Measurements from ENCODE around the gene ULK4. TPM values are rescaled to one million over a fixed set of nuclear protein-coding genes. Genes with fewer than 3 reads are reported as not detected.

ULK4 gene
- total RNA-seq, 1 donor from 2014 or later = 10.2 TPM

DNA sequence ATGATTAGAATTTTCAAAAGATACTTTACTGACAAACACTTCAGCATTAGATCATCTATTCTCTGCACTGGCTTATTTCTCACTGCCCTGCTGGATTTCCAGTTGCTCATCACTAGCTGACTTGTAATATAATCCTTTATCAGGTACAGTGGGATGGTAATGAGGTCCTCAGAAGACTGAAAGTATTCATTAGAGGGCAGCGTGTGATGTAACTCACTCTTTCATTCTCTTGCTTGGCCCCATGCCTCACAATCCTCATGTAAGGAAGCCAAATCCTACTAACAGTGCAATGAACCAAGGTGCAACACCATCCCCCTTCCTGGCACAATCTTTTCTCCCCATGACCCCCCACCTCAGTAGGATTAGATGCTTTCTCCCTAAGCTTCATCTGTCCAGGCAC is 472.7 kb downstream of the ULK4 start:
- Mint-ChIP-seq H3K9me3 (ENCODE audit: unreplicated experiment) (no peaks in the 10 kb centered on the region), H3K4me1 (ENCODE audit: unreplicated experiment) (peaks cover 2% of the 10 kb centered on the region), H3K27ac (ENCODE audit: unreplicated experiment) (no peak overlapping the region), H3K36me3 (ENCODE audit: low read depth, unreplicated experiment) (no peaks in the 10 kb centered on the region), H3K27me3 (ENCODE audit: unreplicated experiment) (no peaks in the 10 kb centered on the region), H3K4me3 (ENCODE audit: unreplicated experiment) (no peak overlapping the region)
- TF ChIP-seq, protein P1, sequence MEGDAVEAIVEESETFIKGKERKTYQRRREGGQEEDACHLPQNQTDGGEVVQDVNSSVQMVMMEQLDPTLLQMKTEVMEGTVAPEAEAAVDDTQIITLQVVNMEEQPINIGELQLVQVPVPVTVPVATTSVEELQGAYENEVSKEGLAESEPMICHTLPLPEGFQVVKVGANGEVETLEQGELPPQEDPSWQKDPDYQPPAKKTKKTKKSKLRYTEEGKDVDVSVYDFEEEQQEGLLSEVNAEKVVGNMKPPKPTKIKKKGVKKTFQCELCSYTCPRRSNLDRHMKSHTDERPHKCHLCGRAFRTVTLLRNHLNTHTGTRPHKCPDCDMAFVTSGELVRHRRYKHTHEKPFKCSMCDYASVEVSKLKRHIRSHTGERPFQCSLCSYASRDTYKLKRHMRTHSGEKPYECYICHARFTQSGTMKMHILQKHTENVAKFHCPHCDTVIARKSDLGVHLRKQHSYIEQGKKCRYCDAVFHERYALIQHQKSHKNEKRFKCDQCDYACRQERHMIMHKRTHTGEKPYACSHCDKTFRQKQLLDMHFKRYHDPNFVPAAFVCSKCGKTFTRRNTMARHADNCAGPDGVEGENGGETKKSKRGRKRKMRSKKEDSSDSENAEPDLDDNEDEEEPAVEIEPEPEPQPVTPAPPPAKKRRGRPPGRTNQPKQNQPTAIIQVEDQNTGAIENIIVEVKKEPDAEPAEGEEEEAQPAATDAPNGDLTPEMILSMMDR (IDR thresholded peaks at IDR 0.05; ENCODE audit: unreplicated experiment) = no peak
- DNase-seq (ENCODE audit: low spot score) = no peak

GRCh38 chr3:41488501-41488900 is 473.4 kb downstream of the ULK4 start:
- H3K9me3 Mint-ChIP-seq (ENCODE audit: unreplicated experiment) = no peaks in the 10 kb centered on the region
- H3K36me3 Mint-ChIP-seq (ENCODE audit: low read depth, unreplicated experiment) = no peaks in the 10 kb centered on the region

DNA sequence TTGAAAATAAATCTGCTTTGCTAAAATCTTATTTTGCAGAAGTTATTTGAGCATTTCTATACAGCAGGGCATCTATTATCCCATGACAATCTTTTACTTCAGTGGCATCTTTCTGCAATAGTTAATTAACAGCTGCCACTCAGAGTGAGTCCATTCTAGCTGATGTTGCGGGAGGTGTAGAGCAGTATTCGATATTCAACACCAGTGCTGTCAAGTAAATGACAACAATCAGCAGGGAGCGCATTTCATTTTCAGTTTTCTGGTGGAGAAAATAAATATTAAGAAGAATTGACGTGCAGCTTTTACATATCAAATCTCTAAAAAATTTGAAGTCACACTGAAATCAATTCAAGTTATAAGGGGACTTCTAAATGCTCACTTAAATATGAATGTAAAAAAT is 476.4 kb downstream of the ULK4 start:
- Mint-ChIP-seq H3K4me3 (ENCODE audit: unreplicated experiment) (no peak overlapping the region), H3K27me3 (ENCODE audit: unreplicated experiment) (peaks cover 1% of the 10 kb centered on the region), H3K36me3 (ENCODE audit: low read depth, unreplicated experiment) (no peaks in the 10 kb centered on the region), H3K9me3 (ENCODE audit: unreplicated experiment) (no peaks in the 10 kb centered on the region), H3K4me1 (ENCODE audit: unreplicated experiment) (peaks cover 2% of the 10 kb centered on the region), H3K27ac (ENCODE audit: unreplicated experiment) (no peak overlapping the region)
- TF ChIP-seq, protein P1 (IDR thresholded peaks at IDR 0.05; ENCODE audit: unreplicated experiment) = no peak
- no peak for DNase-seq (ENCODE audit: low spot score)

More at GRCh38 chr3:41488501-41488900, 473.4 kb downstream of the ULK4 start:
- no peak overlapping the region for H3K27ac Mint-ChIP-seq (ENCODE audit: unreplicated experiment)
- DNase-seq (ENCODE audit: low spot score) = no peak
- TF ChIP-seq, protein P1 (IDR thresholded peaks at IDR 0.05; ENCODE audit: unreplicated experiment) = no peak
- H3K4me1 Mint-ChIP-seq (ENCODE audit: unreplicated experiment) = peaks cover 2% of the 10 kb centered on the region
- H3K27me3 Mint-ChIP-seq (ENCODE audit: unreplicated experiment) = peaks cover 1% of the 10 kb centered on the region
- H3K4me3 Mint-ChIP-seq (ENCODE audit: unreplicated experiment) = no peak overlapping the region

- no peak for DNase-seq (ENCODE audit: low spot score)
- Mint-ChIP-seq H3K9me3 (ENCODE audit: unreplicated experiment) (no peaks in the 10 kb centered on the region), H3K36me3 (ENCODE audit: low read depth, unreplicated experiment) (no peaks in the 10 kb centered on the region), H3K4me3 (ENCODE audit: unreplicated experiment) (no peak overlapping the region), H3K4me1 (ENCODE audit: unreplicated experiment) (peaks cover 2% of the 10 kb centered on the region), H3K27ac (ENCODE audit: unreplicated experiment) (no peak overlapping the region), H3K27me3 (ENCODE audit: unreplicated experiment) (peaks cover 1% of the 10 kb centered on the region)
- TF ChIP-seq, protein P1 (IDR thresholded peaks at IDR 0.05; ENCODE audit: unreplicated experiment) = no peak
Measured at GRCh38 chr3:41482134-41482533, 479.8 kb downstream of the ULK4 start.

DNA sequence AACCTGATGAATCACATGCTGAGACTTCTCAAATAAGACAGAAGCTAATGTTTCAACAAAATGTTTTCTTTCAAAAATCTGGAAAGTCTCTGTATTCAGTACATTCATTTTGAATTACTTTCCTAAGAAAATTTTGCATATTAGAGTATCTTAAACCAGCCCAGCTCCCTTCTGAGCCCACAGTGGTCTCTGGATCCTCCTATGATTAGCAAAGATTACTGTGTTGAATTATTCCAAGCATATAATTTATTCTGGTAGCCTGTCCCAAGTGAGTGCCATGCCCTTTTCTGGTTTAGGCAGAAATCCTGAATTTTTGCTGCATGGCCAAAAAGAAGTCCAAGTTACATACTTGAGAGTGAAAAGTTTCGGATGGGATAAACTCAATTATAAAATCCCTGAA is 483.6 kb downstream of the ULK4 start:
- Mint-ChIP-seq H3K9me3 (ENCODE audit: unreplicated experiment) (no peaks in the 10 kb centered on the region), H3K4me3 (ENCODE audit: unreplicated experiment) (no peak overlapping the region), H3K27ac (ENCODE audit: unreplicated experiment) (no peak overlapping the region), H3K36me3 (ENCODE audit: low read depth, unreplicated experiment) (no peaks in the 10 kb centered on the region), H3K4me1 (ENCODE audit: unreplicated experiment) (no peaks in the 10 kb centered on the region), H3K27me3 (ENCODE audit: unreplicated experiment) (no peaks in the 10 kb centered on the region)
- no peak for DNase-seq (ENCODE audit: low spot score)
- TF ChIP-seq, protein P1 (IDR thresholded peaks at IDR 0.05; ENCODE audit: unreplicated experiment) = no peak

Measured in endothelial cell (in vitro differentiated cells).